ENCODE measurements around the gene COMMD3.

DNA sequence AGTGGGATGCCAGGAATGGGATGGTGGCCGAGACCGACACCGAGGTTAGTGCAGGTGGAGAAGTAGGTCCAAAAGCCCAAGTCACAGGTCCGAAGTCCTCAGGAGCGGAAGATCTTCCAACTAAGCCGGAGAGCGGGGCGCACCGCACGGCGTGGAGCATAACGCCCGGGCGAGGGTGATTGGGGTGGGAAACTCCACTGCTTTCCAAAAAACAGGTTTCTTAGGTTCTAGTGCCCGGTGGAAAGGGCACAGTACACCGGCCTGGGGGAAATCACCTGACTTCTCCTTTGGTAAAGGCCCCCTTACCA, 17.7 kb downstream of the COMMD3 start:
- TF ChIP-seq POLR2AphosphoS5 (IDR thresholded peaks at IDR 0.05) (no peak), POLR2A (IDR thresholded peaks at IDR 0.05; ENCODE audit: low read depth) (no peak)
- TF ChIP-seq, protein P1, sequence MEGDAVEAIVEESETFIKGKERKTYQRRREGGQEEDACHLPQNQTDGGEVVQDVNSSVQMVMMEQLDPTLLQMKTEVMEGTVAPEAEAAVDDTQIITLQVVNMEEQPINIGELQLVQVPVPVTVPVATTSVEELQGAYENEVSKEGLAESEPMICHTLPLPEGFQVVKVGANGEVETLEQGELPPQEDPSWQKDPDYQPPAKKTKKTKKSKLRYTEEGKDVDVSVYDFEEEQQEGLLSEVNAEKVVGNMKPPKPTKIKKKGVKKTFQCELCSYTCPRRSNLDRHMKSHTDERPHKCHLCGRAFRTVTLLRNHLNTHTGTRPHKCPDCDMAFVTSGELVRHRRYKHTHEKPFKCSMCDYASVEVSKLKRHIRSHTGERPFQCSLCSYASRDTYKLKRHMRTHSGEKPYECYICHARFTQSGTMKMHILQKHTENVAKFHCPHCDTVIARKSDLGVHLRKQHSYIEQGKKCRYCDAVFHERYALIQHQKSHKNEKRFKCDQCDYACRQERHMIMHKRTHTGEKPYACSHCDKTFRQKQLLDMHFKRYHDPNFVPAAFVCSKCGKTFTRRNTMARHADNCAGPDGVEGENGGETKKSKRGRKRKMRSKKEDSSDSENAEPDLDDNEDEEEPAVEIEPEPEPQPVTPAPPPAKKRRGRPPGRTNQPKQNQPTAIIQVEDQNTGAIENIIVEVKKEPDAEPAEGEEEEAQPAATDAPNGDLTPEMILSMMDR (IDR thresholded peaks at IDR 0.05): no peak

Measured in esophagus muscularis mucosa (tissue), 3 donors.